SW 1271 (cell line): ENCODE results near the gene ZNF611.
"Not testable (repeated sequence)": the region's sequence is repeated elsewhere in the genome, so short reads cannot be mapped to it uniquely, and the experiment has no call there.

Experiments
- DNase-seq, 2 experiments: peaks; one replicate each; lab custom pipeline; 2025; lab: John Stamatoyannopoulos, UW

The ZNF611 gene

GRCh38 chr19:52679598-52679997 is 55.2 kb downstream of the ZNF611 start:
- DNase-seq, result no peak

- not testable (repeated sequence) for DNase-seq
Measured at GRCh38 chr19:52675239-52675638, 59.6 kb downstream of the ZNF611 start.

GRCh38 chr19:52673014-52673413 is 61.8 kb downstream of the ZNF611 start:
- no peak for DNase-seq

- DNase-seq, result no peak
Measured at GRCh38 chr19:52670046-52670445, 64.8 kb downstream of the ZNF611 start.

GRCh38 chr19:52669586-52669985 is 65.3 kb downstream of the ZNF611 start:
- DNase-seq, result no peak

GRCh38 chr19:52667972-52668371 is 66.9 kb downstream of the ZNF611 start:
- DNase-seq, result no peak

GRCh38 chr19:52666506-52666905 is 68.3 kb downstream of the ZNF611 start:
- DNase-seq, result no peak

GRCh38 chr19:52665529-52665928 is 69.3 kb downstream of the ZNF611 start:
- DNase-seq, result peak in 1 of 2 experiments; percentile 7

- DNase-seq, result no peak
Measured at GRCh38 chr19:52665027-52665426, 69.8 kb downstream of the ZNF611 start.

- no peak for DNase-seq
Measured at GRCh38 chr19:52664461-52664860, 70.4 kb downstream of the ZNF611 start.

- DNase-seq, result no peak
Measured at GRCh38 chr19:52662631-52663030, 72.2 kb downstream of the ZNF611 start.

GRCh38 chr19:52660981-52661380 is 73.9 kb downstream of the ZNF611 start:
- no peak for DNase-seq

GRCh38 chr19:52659013-52659412 is 75.8 kb downstream of the ZNF611 start:
- DNase-seq, result no peak

- DNase-seq, result no peak
Measured at GRCh38 chr19:52658595-52658994, 76.2 kb downstream of the ZNF611 start.

- DNase-seq, result no peak
Measured at GRCh38 chr19:52653161-52653560, 81.7 kb downstream of the ZNF611 start.
